ENCODE measurements around the gene LRMDA. TPM values are rescaled to one million over a fixed set of nuclear protein-coding genes. Genes with fewer than 3 reads are reported as not detected.
"Not testable (repeated sequence)": the region's sequence is repeated elsewhere in the genome, so short reads cannot be mapped to it uniquely, and the experiment has no call there.

The LRMDA gene
- total and polyA plus RNA-seq, 7 donors: 1.0 to 5.7 (median 2.5) TPM

DNA sequence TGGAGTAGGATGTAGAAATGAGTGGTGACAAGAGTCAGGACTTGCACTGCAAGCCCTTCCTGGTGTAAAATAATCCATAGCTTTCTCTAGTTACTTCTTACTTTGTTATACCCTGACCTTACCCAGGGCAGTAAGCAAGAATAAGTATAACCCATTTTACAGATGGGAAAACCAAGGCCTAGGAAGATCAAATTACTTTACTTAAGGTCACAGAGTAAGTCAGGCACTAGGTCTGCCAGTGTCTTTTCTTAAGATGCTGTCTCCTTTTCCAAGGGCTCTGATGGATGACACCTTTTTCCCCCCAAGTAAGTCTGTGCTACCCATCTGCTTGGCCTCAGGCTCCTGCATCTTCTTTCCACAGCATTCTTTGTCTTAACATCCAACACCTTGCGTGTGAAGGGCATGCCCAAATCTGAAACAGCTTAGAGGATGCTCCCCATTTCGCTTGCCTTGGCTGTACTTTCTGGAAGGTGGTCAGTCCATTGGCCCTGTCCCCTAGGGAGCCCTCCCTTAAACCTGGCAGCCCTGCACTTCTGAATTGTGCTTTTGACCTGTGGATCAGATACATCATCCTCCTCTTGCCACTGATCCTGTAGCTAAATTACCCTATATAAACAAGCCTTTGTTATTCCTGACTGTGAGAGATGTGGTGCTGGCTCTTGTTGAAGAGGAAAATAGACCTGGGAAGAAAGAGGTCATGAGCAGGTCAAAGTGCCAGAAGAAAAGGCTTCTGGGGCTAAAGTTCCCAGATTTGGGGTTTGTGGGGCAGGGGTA, 168.6 kb downstream of the LRMDA start:
- no peaks in the 10 kb centered on the region for H3K36me3 ChIP-seq (ENCODE audit: insufficient read depth in 1 of 2, low read depth in 1 of 2)
- DNase-seq (no peak), ATAC-seq (no peak)
- peaks cover 0 to 8% (median 4%) of the 10 kb centered on the region in 3 donors for H3K27me3 ChIP-seq (ENCODE audit: insufficient read depth in 3 of 3, low read length in 2 of 3)
- no peaks in the 10 kb centered on the region for H3K9me3 ChIP-seq
- TF ChIP-seq, protein P1, sequence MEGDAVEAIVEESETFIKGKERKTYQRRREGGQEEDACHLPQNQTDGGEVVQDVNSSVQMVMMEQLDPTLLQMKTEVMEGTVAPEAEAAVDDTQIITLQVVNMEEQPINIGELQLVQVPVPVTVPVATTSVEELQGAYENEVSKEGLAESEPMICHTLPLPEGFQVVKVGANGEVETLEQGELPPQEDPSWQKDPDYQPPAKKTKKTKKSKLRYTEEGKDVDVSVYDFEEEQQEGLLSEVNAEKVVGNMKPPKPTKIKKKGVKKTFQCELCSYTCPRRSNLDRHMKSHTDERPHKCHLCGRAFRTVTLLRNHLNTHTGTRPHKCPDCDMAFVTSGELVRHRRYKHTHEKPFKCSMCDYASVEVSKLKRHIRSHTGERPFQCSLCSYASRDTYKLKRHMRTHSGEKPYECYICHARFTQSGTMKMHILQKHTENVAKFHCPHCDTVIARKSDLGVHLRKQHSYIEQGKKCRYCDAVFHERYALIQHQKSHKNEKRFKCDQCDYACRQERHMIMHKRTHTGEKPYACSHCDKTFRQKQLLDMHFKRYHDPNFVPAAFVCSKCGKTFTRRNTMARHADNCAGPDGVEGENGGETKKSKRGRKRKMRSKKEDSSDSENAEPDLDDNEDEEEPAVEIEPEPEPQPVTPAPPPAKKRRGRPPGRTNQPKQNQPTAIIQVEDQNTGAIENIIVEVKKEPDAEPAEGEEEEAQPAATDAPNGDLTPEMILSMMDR (IDR thresholded peaks at IDR 0.05): no peak
- H3K4me3 ChIP-seq: no peak overlapping the region
- H3K4me1 ChIP-seq: no peaks in the 10 kb centered on the region
- H3K27ac ChIP-seq: no peak overlapping the region
- WGBS, 3 donors: 73 to 92% (median 90%) methylated on average over 2 of the region's 2 CpGs
- intact Hi-C loops (cut with DNase I): no loop called here

DNA sequence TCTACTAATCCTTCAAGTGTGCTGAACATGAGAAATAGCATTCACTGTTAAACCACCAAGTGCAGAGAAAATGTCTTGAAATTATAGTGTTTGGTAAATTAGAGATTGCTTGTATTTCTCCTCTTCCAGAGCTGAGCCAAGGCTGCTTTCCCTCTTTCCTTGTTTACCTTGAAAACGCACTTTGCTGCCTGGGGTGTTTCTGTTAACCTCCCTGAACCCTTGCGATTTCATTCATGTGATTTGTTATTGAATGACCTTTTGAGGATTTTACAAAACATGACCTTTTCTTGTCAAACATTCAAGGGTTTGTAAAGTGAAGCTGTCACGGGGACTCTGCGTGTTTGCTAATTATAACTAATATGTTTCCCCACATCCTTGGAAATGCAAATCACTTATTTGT, 169.4 kb downstream of the LRMDA start:
- no peak for DNase-seq
- WGBS, 3 donors: 64 to 70% (median 66%) methylated on average over 4 of the region's 4 CpGs
- H3K36me3 ChIP-seq (ENCODE audit: insufficient read depth in 1 of 2, low read depth in 1 of 2): no peaks in the 10 kb centered on the region
- TF ChIP-seq, protein P1 (IDR thresholded peaks at IDR 0.05): no peak
- no peak overlapping the region for H3K27ac ChIP-seq
- H3K4me3 ChIP-seq: no peak overlapping the region
- intact Hi-C loops (cut with DNase I): no loop called here
- no peak for ATAC-seq
- no peaks in the 10 kb centered on the region for H3K4me1 ChIP-seq
- H3K9me3 ChIP-seq: no peaks in the 10 kb centered on the region
- peaks cover 0 to 8% (median 4%) of the 10 kb centered on the region in 3 donors for H3K27me3 ChIP-seq (ENCODE audit: insufficient read depth in 3 of 3, low read length in 2 of 3)

- Histone ChIP-seq H3K9me3 (no peaks in the 10 kb centered on the region), H3K27me3 (ENCODE audit: insufficient read depth in 3 of 3, low read length in 2 of 3) (peaks cover 0 to 8% (median 4%) of the 10 kb centered on the region in 3 donors), H3K4me1 (no peaks in the 10 kb centered on the region), H3K27ac (no peak overlapping the region), H3K4me3 (no peak overlapping the region), H3K36me3 (ENCODE audit: insufficient read depth in 1 of 2, low read depth in 1 of 2) (no peaks in the 10 kb centered on the region)
- ATAC-seq: no peak
- DNase-seq: no peak
- TF ChIP-seq, protein P1 (IDR thresholded peaks at IDR 0.05): no peak
- intact Hi-C loops (cut with DNase I): no loop called here
- 79 to 91% (median 86%) methylated on average over 2 of the region's 2 CpGs for WGBS, 3 donors
These were observed 170.9 kb downstream of the LRMDA start for GRCh38 chr10:75602341-75602740.

GRCh38 chr10:75605096-75605495, 173.7 kb downstream of the LRMDA start:
- ATAC-seq (no peak), DNase-seq (no peak)
- intact Hi-C loops (cut with DNase I): no loop called here
- TF ChIP-seq, protein P1 (IDR thresholded peaks at IDR 0.05): no peak
- Histone ChIP-seq H3K4me3 (no peak overlapping the region), H3K36me3 (ENCODE audit: insufficient read depth in 1 of 2, low read depth in 1 of 2) (no peaks in the 10 kb centered on the region), H3K9me3 (no peaks in the 10 kb centered on the region), H3K27ac (no peak overlapping the region), H3K4me1 (no peaks in the 10 kb centered on the region), H3K27me3 (ENCODE audit: insufficient read depth in 3 of 3, low read length in 2 of 3) (peaks cover 0 to under 1% (median 0%) of the 10 kb centered on the region in 3 donors)
- 78 to 87% (median 83%) methylated on average over 4 of the region's 4 CpGs for WGBS, 3 donors

GRCh38 chr10:75605795-75606194, 174.4 kb downstream of the LRMDA start:
- H3K4me3 ChIP-seq; H3K4me1 ChIP-seq; H3K27ac ChIP-seq; H3K36me3 ChIP-seq (ENCODE audit: insufficient read depth in 1 of 2, low read depth in 1 of 2); ATAC-seq; intact Hi-C loops (cut with DNase I); H3K27me3 ChIP-seq (ENCODE audit: insufficient read depth in 3 of 3, low read length in 2 of 3); H3K9me3 ChIP-seq; DNase-seq: not testable (repeated sequence)
- WGBS, 3 donors: 88 to 91% (median 91%) methylated on average over 6 of the region's 6 CpGs
